Measurements from ENCODE around the gene SPDYE3. TPM values are rescaled to one million over a fixed set of nuclear protein-coding genes. Genes with fewer than 3 reads are reported as not detected.

SPDYE3 gene, protein sequence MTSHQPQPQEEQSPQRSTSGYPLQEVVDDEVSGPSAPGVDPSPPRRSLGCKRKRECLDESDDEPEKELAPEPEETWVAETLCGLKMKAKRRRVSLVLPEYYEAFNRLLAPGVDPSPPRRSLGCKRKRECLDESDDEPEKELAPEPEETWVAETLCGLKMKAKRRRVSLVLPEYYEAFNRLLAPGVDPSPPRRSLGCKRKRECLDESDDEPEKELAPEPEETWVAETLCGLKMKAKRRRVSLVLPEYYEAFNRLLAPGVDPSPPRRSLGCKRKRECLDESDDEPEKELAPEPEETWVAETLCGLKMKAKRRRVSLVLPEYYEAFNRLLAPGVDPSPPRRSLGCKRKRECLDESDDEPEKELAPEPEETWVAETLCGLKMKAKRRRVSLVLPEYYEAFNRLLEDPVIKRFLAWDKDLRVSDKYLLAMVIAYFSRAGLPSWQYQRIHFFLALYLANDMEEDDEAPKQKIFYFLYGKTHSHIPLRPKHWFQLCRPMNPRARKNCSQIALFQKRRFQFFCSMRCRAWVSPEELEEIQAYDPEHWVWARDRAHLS
- not detected in 2 replicates for total RNA-seq (2014; rRNA removed; shearing (Covaris generic))

DNA sequence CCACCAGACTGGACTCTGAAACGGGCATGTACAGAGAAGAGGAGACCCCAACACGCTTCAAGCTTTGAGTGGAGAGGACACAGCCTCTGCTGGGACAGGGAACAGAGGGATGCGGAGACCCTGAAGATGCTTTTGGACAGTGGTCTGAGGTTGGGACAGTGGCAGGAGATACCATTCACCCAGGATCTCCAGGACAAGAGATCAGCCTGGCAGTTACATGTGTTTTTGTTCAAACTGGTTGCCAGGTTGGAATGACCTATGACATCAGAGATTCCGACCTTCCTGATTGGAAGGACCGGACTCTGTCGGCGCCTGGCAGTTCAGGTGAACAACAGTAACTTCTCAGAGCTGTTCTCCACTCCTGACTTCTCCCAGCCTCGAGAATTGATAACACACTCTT, at the start of gene SPDYE3:
SPDYE3 (plus strand) TSS at position 301 of the 400 bp plus-strand sequence. CDS start 184 bp downstream, outside the sequence.

DNA sequence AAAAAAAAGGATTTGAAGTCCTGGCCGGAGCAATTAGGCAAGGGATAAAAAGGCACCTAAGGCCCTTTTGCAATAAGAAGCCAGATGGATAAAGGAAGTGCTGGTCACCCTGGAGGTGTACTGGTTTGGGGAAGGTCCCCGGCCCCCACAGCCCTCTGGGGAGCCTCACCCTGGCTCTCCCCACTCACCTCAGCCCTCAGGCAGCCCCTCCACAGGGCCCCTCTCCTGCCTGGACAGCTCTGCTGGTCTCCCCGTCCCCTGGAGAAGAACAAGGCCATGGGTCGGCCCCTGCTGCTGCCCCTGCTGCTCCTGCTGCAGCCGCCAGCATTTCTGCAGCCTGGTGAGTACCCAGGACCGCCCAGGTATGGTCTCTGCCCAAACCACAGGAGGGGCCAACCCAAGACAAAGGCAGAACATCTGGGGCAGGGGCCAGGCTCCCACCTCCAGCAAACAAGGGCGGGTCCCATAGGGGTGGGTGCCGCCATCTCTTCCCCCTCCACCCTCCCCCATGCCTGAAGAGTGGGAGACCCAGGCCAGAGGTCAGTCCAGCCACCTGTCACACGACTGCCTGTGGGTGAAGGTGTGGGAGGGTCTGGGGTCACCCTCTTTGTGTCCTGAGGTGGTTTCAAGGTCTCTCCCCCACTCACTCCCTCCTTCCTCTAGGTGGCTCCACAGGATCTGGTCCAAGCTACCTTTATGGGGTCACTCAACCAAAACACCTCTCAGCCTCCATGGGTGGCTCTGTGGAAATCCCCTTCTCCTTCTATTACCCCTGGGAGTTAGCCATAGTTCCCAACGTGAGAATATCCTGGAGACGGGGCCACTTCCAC, 50.7 kb downstream of the SPDYE3 start, which contains the start of gene PILRB:
PILRB (plus strand) TSS at position 91 of the 830 bp plus-strand sequence; CDS start at position 277, 186 bp downstream.

Small RNA genes lying within 50 kb of the gene (small RNA-seq; reads per million reads assigned to genes)
- gene RF00019: not detected

Other genes starting within 250 kb of the SPDYE3 start
- 28.2 and 28.8 TPM in 2 replicates for gene ZNF3, start 226.0 kb upstream of the SPDYE3 start, total RNA-seq (2014; rRNA removed; shearing (Covaris generic))
- 98.4 and 100 TPM in 2 replicates for gene COPS6, start 218.7 kb upstream of the SPDYE3 start, total RNA-seq (2014; rRNA removed; shearing (Covaris generic))
- 387 and 408 TPM in 2 replicates for gene MCM7, start 206.3 kb upstream of the SPDYE3 start, total RNA-seq (2014; rRNA removed; shearing (Covaris generic))
- gene AP4M1, start 206.1 kb upstream of the SPDYE3 start, total RNA-seq (2014; rRNA removed; shearing (Covaris generic)): 22.2 and 36.8 TPM in 2 replicates
- gene TAF6, start 188.3 kb upstream of the SPDYE3 start, total RNA-seq (2014; rRNA removed; shearing (Covaris generic)): 37.5 and 39.6 TPM in 2 replicates
- gene CNPY4, start 188.1 kb upstream of the SPDYE3 start, total RNA-seq (2014; rRNA removed; shearing (Covaris generic)): 17.3 and 20.6 TPM in 2 replicates
- 4.8 and 6.3 TPM in 2 replicates for gene MBLAC1, start 180.7 kb upstream of the SPDYE3 start, total RNA-seq (2014; rRNA removed; shearing (Covaris generic))
- 172 and 196 TPM in 2 replicates for gene LAMTOR4, start 158.8 kb upstream of the SPDYE3 start, total RNA-seq (2014; rRNA removed; shearing (Covaris generic))
- 17.1 and 26.5 TPM in 2 replicates for gene TRAPPC14, start 149.0 kb upstream of the SPDYE3 start, total RNA-seq (2014; rRNA removed; shearing (Covaris generic))
- 1.6 and 2.2 TPM in 2 replicates for gene GAL3ST4, start 139.1 kb upstream of the SPDYE3 start, total RNA-seq (2014; rRNA removed; shearing (Covaris generic))
- gene GPC2, start 130.3 kb upstream of the SPDYE3 start, total RNA-seq (2014; rRNA removed; shearing (Covaris generic)): 0.72 and 1.2 TPM in 2 replicates
- 0.45 and 1.2 TPM in 2 replicates for gene STAG3, start 129.8 kb upstream of the SPDYE3 start, total RNA-seq (2014; rRNA removed; shearing (Covaris generic))
- gene PVRIG, start 87.8 kb upstream of the SPDYE3 start, total RNA-seq (2014; rRNA removed; shearing (Covaris generic)): not detected in 2 replicates
- 31.3 and 37.6 TPM in 2 replicates for gene PILRB, start 50.4 kb downstream of the SPDYE3 start, total RNA-seq (2014; rRNA removed; shearing (Covaris generic))
- gene PILRA, start 65.8 kb downstream of the SPDYE3 start, total RNA-seq (2014; rRNA removed; shearing (Covaris generic)): 0.24 and 0.45 TPM in 2 replicates
- 0.66 and 2.4 TPM in 2 replicates for gene ZCWPW1, start 121.0 kb downstream of the SPDYE3 start, total RNA-seq (2014; rRNA removed; shearing (Covaris generic))
- 55.1 and 59.2 TPM in 2 replicates for gene MEPCE, start 122.1 kb downstream of the SPDYE3 start, total RNA-seq (2014; rRNA removed; shearing (Covaris generic))
- gene PPP1R35, start 128.8 kb downstream of the SPDYE3 start, total RNA-seq (2014; rRNA removed; shearing (Covaris generic)): 72.5 and 77.9 TPM in 2 replicates
- gene SPACDR, start 156.6 kb downstream of the SPDYE3 start, total RNA-seq (2014; rRNA removed; shearing (Covaris generic)): 0.38 and 0.61 TPM in 2 replicates
- gene TSC22D4, start 171.5 kb downstream of the SPDYE3 start, total RNA-seq (2014; rRNA removed; shearing (Covaris generic)): 29.2 and 38.4 TPM in 2 replicates
- gene NYAP1, start 176.2 kb downstream of the SPDYE3 start, total RNA-seq (2014; rRNA removed; shearing (Covaris generic)): 0.08 and 0.42 TPM in 2 replicates
- 6.7 and 12.5 TPM in 2 replicates for gene AGFG2, start 231.5 kb downstream of the SPDYE3 start, total RNA-seq (2014; rRNA removed; shearing (Covaris generic))

Data from A375 (cell line).